Activated naive CD8-positive, alpha-beta T cell (primary cell): ENCODE results near the gene PLP2.

ENCODE experiments used
- H3K27ac Mint-ChIP-seq: one replicate; pipeline ENCODE4 v1.8.0; 2021; ENCODE audit warnings: mixed read lengths
- H3K27me3 Mint-ChIP-seq: one replicate; pipeline ENCODE4 v1.8.0; 2021; ENCODE audit warnings: mixed read lengths
- H3K36me3 Mint-ChIP-seq: one replicate; pipeline ENCODE4 v1.8.0; 2021; ENCODE audit warnings: mixed read lengths
- H3K4me1 Mint-ChIP-seq: one replicate; pipeline ENCODE4 v1.8.0; 2021; ENCODE audit warnings: low read depth, mixed read lengths
- H3K4me3 Mint-ChIP-seq: one replicate; pipeline ENCODE4 v1.8.0; 2021; ENCODE audit warnings: mild to moderate bottlenecking, mixed read lengths
- H3K9me3 Mint-ChIP-seq: one replicate; pipeline ENCODE4 v1.8.0; 2021; ENCODE audit warnings: low read depth, mixed read lengths

PLP2 gene

GRCh38 chrX:49155243-49155899, 16.3 kb upstream of the PLP2 start:
- H3K36me3 Mint-ChIP-seq: no peaks in the 10 kb centered on the region
- no peaks in the 10 kb centered on the region for H3K27me3 Mint-ChIP-seq
- peak overlapping the region; percentile 91 for H3K4me3 Mint-ChIP-seq
- H3K9me3 Mint-ChIP-seq: no peaks in the 10 kb centered on the region
- H3K4me1 Mint-ChIP-seq: peaks cover 16% of the 10 kb centered on the region
- peak overlapping the region; percentile 93 for H3K27ac Mint-ChIP-seq

- no peaks in the 10 kb centered on the region for H3K9me3 Mint-ChIP-seq
- peaks cover 16% of the 10 kb centered on the region for H3K4me1 Mint-ChIP-seq
- H3K4me3 Mint-ChIP-seq: peak overlapping the region; percentile 91
- no peaks in the 10 kb centered on the region for H3K27me3 Mint-ChIP-seq
- peak overlapping the region; percentile 93 for H3K27ac Mint-ChIP-seq
- no peaks in the 10 kb centered on the region for H3K36me3 Mint-ChIP-seq
Measured at GRCh38 chrX:49155900-49156837, 15.5 kb upstream of the PLP2 start.

GRCh38 chrX:49157194-49157593, 14.5 kb upstream of the PLP2 start:
- no peaks in the 10 kb centered on the region for H3K36me3 Mint-ChIP-seq
- H3K9me3 Mint-ChIP-seq: no peaks in the 10 kb centered on the region
- H3K27me3 Mint-ChIP-seq: no peaks in the 10 kb centered on the region
- H3K27ac Mint-ChIP-seq: no peak overlapping the region
- peaks cover 16% of the 10 kb centered on the region for H3K4me1 Mint-ChIP-seq
- peak overlapping the region; percentile 17 for H3K4me3 Mint-ChIP-seq

- H3K27ac Mint-ChIP-seq: no peak overlapping the region
- peaks cover 14% of the 10 kb centered on the region for H3K4me1 Mint-ChIP-seq
Measured at GRCh38 chrX:49160908-49161307, 10.8 kb upstream of the PLP2 start.

GRCh38 chrX:49161632-49162031, 10.1 kb upstream of the PLP2 start:
- H3K4me3 Mint-ChIP-seq: no peak overlapping the region
- no peaks in the 10 kb centered on the region for H3K9me3 Mint-ChIP-seq
- H3K27me3 Mint-ChIP-seq: no peaks in the 10 kb centered on the region
- H3K27ac Mint-ChIP-seq: no peak overlapping the region
- H3K36me3 Mint-ChIP-seq: no peaks in the 10 kb centered on the region
- peaks cover 14% of the 10 kb centered on the region for H3K4me1 Mint-ChIP-seq

More at GRCh38 chrX:49160908-49161307, 10.8 kb upstream of the PLP2 start:
- Mint-ChIP-seq H3K36me3 (no peaks in the 10 kb centered on the region), H3K27me3 (no peaks in the 10 kb centered on the region), H3K4me3 (no peak overlapping the region), H3K9me3 (no peaks in the 10 kb centered on the region)

- H3K9me3 Mint-ChIP-seq: no peaks in the 10 kb centered on the region
- H3K4me3 Mint-ChIP-seq: peak within 1 kb of the TSS; percentile 73
Measured at GRCh38 chrX:49162620-49163019, 9.1 kb upstream of the PLP2 start, which contains the start of gene MAGIX. MAGIX (plus strand) TSS chrX:49162758; CDS start chrX:49162890, 132 bp downstream.

GRCh38 chrX:49163555-49164419, 7.9 kb upstream of the PLP2 start:
- Mint-ChIP-seq H3K4me3 (peak overlapping the region; percentile 85), H3K27ac (peak overlapping the region; percentile 92)

More at GRCh38 chrX:49162620-49163019, 9.1 kb upstream of the PLP2 start, which contains the start of gene MAGIX:
- H3K36me3 Mint-ChIP-seq: no peaks in the 10 kb centered on the region
- no peaks in the 10 kb centered on the region for H3K27me3 Mint-ChIP-seq
- peaks cover 22% of the 10 kb centered on the region for H3K4me1 Mint-ChIP-seq
- peak within 1 kb of the TSS; percentile 41 for H3K27ac Mint-ChIP-seq

GRCh38 chrX:49164589-49165360, 6.9 kb upstream of the PLP2 start:
- H3K4me1 Mint-ChIP-seq: peaks cover 30% of the 10 kb centered on the region
- H3K36me3 Mint-ChIP-seq: no peaks in the 10 kb centered on the region
- H3K4me3 Mint-ChIP-seq: peak overlapping the region; percentile 85

More at GRCh38 chrX:49163555-49164419, 7.9 kb upstream of the PLP2 start:
- peaks cover 28% of the 10 kb centered on the region for H3K4me1 Mint-ChIP-seq
- no peaks in the 10 kb centered on the region for H3K9me3 Mint-ChIP-seq
- H3K27me3 Mint-ChIP-seq: no peaks in the 10 kb centered on the region
- H3K36me3 Mint-ChIP-seq: no peaks in the 10 kb centered on the region

GRCh38 chrX:49165901-49166881, 5.5 kb upstream of the PLP2 start:
- H3K4me3 Mint-ChIP-seq: peak overlapping the region; percentile 90
- H3K36me3 Mint-ChIP-seq: no peaks in the 10 kb centered on the region
- no peaks in the 10 kb centered on the region for H3K27me3 Mint-ChIP-seq
- peaks cover 30% of the 10 kb centered on the region for H3K4me1 Mint-ChIP-seq
- no peaks in the 10 kb centered on the region for H3K9me3 Mint-ChIP-seq
- peak overlapping the region; percentile 95 for H3K27ac Mint-ChIP-seq

More at GRCh38 chrX:49164589-49165360, 6.9 kb upstream of the PLP2 start:
- H3K27me3 Mint-ChIP-seq: no peaks in the 10 kb centered on the region
- H3K9me3 Mint-ChIP-seq: no peaks in the 10 kb centered on the region
- peak overlapping the region; percentile 92 for H3K27ac Mint-ChIP-seq

GRCh38 chrX:49166914-49167739, 4.6 kb upstream of the PLP2 start:
- Mint-ChIP-seq H3K9me3 (no peaks in the 10 kb centered on the region), H3K4me3 (peak overlapping the region; percentile 90), H3K27ac (peak overlapping the region; percentile 95), H3K27me3 (no peaks in the 10 kb centered on the region), H3K4me1 (peaks cover 30% of the 10 kb centered on the region), H3K36me3 (no peaks in the 10 kb centered on the region)

- Mint-ChIP-seq H3K36me3 (no peaks in the 10 kb centered on the region), H3K9me3 (no peaks in the 10 kb centered on the region), H3K4me1 (peaks cover 32% of the 10 kb centered on the region), H3K27me3 (no peaks in the 10 kb centered on the region), H3K4me3 (peak overlapping the region; percentile 90), H3K27ac (peak overlapping the region; percentile 95)
Measured at GRCh38 chrX:49167740-49168108, 4.0 kb upstream of the PLP2 start.

- no peaks in the 10 kb centered on the region for H3K27me3 Mint-ChIP-seq
- H3K27ac Mint-ChIP-seq: peak overlapping the region; percentile 89
- no peaks in the 10 kb centered on the region for H3K9me3 Mint-ChIP-seq
- peak overlapping the region; percentile 86 for H3K4me3 Mint-ChIP-seq
- H3K36me3 Mint-ChIP-seq: no peaks in the 10 kb centered on the region
- peaks cover 28% of the 10 kb centered on the region for H3K4me1 Mint-ChIP-seq
Measured at GRCh38 chrX:49172280-49172780, 632 bp downstream of the PLP2 start.
